ENCODE data around the gene NEUROG3.

Gene NEUROG3, protein sequence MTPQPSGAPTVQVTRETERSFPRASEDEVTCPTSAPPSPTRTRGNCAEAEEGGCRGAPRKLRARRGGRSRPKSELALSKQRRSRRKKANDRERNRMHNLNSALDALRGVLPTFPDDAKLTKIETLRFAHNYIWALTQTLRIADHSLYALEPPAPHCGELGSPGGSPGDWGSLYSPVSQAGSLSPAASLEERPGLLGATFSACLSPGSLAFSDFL

DNA sequence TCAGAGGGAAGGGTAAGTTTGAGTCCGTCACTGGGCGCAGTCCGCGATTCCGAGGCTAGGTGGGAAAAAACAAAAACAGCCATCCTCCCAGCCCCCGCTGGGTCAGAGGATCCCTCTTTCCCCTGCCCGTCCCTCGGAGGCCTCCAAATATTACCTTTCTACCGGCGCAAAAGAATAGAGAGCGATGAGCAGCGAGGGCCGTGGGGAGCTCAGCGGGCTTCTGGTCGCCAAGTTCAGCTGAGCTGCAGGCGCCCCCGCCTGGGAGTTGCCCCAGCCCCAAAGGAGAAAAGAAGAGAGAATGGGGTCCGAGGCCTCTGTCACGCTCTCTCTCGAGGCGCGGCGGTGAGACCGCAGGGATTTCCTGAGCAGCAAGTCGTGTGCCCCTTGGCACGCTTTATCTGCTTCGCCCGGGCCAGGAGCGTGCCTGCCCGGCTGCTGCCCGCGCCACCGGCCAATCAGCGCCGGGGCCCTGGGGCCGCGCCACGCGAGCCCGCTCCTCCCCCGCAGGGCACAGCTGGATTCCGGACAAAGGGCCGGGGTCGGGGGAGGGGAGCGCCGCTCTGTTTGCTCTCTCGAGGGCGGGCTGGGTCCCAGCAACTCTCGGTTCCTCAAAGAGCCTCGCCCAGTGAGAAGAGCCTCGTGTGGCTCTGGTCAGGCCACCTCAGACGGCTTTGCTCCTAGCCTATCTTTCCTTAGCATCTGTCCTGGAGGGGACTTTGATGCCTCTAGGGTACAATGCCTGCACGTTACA is at the start of gene NEUROG3:
Gene NEUROG3, minus strand, starts transcription at position 367 of the 751 bp plus-strand sequence. CDS start 379 bp downstream, outside the sequence.
- Histone ChIP-seq H3K4me3 (replicated peaks; ENCODE audit: low read depth, low read length) (no peak within 1 kb of the TSS; the same call in 1 of the 2 replicates), H3K27me3 (replicated peaks; ENCODE audit: control insufficient read depth, insufficient read depth, low read length) (peaks cover 10% of the 10 kb centered on the region), H3K36me3 (ENCODE audit: control insufficient read depth, insufficient read depth, low read length) (no peaks in the 10 kb centered on the region)
- TF ChIP-seq, protein P1, sequence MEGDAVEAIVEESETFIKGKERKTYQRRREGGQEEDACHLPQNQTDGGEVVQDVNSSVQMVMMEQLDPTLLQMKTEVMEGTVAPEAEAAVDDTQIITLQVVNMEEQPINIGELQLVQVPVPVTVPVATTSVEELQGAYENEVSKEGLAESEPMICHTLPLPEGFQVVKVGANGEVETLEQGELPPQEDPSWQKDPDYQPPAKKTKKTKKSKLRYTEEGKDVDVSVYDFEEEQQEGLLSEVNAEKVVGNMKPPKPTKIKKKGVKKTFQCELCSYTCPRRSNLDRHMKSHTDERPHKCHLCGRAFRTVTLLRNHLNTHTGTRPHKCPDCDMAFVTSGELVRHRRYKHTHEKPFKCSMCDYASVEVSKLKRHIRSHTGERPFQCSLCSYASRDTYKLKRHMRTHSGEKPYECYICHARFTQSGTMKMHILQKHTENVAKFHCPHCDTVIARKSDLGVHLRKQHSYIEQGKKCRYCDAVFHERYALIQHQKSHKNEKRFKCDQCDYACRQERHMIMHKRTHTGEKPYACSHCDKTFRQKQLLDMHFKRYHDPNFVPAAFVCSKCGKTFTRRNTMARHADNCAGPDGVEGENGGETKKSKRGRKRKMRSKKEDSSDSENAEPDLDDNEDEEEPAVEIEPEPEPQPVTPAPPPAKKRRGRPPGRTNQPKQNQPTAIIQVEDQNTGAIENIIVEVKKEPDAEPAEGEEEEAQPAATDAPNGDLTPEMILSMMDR (IDR thresholded peaks at IDR 0.05; ENCODE audit: insufficient read depth, low read length, poor library complexity, severe bottlenecking) = no peak
- peak; percentile 59 for DNase-seq (ENCODE audit: extremely low read depth, insufficient read length)

DNA sequence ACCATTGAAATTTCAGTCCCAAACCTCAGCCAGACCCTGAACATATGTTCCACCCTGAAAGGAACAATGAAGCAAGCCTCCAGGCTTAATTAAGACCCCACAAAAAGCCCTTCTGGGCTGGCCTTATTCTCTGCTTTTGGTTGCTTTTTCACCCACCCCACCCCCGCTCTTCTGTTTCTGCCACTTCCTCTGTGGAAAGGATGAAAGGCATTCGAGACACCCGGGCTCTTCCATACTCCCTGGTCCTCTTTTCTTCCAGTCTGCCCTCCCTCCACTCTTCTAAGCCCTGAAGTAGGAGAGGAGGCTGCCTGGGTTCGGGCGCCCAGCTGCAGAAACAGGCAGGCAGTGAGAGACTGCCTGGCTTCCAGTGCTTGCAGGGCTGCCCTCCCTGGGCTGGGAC is 47.4 kb upstream of the NEUROG3 start:
- Histone ChIP-seq H3K27me3 (replicated peaks; ENCODE audit: control insufficient read depth, insufficient read depth, low read length) (no peaks in the 10 kb centered on the region), H3K4me3 (replicated peaks; ENCODE audit: low read depth, low read length) (no peak overlapping the region), H3K36me3 (ENCODE audit: control insufficient read depth, insufficient read depth, low read length) (no peaks in the 10 kb centered on the region)
- TF ChIP-seq, protein P1 (IDR thresholded peaks at IDR 0.05; ENCODE audit: insufficient read depth, low read length, poor library complexity, severe bottlenecking) = no peak
- DNase-seq (ENCODE audit: extremely low read depth, insufficient read length) = no peak

DNA sequence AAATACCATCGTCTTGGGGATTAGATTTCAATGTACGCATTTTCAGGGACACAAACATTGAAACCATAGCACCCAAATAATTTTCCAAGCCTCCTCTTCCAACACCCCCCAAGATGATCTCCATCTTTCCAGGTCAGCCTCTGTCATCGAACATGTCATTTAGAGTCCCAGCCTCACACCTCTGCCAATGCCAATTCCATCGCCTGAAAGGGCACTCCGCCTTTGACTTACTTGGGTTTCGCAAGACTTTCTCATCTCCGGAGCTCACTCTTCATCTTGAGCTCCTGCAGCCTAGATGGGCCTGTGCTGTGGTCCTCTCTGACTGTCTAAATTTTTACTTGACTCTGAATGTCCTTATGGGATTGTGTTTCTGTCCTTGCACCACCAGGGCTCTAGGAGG is 46.4 kb upstream of the NEUROG3 start:
- DNase-seq (ENCODE audit: extremely low read depth, insufficient read length) = no peak
- no peaks in the 10 kb centered on the region for H3K27me3 ChIP-seq (replicated peaks; ENCODE audit: control insufficient read depth, insufficient read depth, low read length)
- H3K4me3 ChIP-seq (replicated peaks; ENCODE audit: low read depth, low read length) = no peak overlapping the region
- H3K36me3 ChIP-seq (ENCODE audit: control insufficient read depth, insufficient read depth, low read length) = no peaks in the 10 kb centered on the region
- TF ChIP-seq, protein P1 (IDR thresholded peaks at IDR 0.05; ENCODE audit: insufficient read depth, low read length, poor library complexity, severe bottlenecking) = no peak

DNA sequence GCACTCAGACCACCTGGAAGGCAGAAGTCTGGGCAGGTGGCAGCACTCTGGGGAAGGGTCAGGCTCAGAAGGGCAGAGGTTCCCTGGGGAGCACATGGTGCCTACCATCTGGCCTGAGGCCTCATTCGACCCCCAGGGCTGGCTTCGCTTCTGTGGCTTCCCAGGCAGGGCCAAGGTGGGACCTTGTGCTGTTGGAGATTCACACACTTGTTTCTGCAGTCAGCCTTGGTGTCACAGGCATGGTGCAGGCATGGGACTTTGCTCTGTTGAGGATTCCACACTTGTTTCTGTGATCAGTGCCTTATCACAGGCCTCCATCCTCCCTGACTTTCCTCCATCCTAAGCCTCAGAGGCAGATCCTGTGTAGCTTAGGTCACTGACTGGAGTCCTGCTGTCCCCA is 45.5 kb upstream of the NEUROG3 start:
- no peak for DNase-seq (ENCODE audit: extremely low read depth, insufficient read length)
- TF ChIP-seq, protein P1 (IDR thresholded peaks at IDR 0.05; ENCODE audit: insufficient read depth, low read length, poor library complexity, severe bottlenecking) = no peak
- Histone ChIP-seq H3K4me3 (replicated peaks; ENCODE audit: low read depth, low read length) (no peak overlapping the region), H3K36me3 (ENCODE audit: control insufficient read depth, insufficient read depth, low read length) (no peaks in the 10 kb centered on the region), H3K27me3 (replicated peaks; ENCODE audit: control insufficient read depth, insufficient read depth, low read length) (no peaks in the 10 kb centered on the region)

DNA sequence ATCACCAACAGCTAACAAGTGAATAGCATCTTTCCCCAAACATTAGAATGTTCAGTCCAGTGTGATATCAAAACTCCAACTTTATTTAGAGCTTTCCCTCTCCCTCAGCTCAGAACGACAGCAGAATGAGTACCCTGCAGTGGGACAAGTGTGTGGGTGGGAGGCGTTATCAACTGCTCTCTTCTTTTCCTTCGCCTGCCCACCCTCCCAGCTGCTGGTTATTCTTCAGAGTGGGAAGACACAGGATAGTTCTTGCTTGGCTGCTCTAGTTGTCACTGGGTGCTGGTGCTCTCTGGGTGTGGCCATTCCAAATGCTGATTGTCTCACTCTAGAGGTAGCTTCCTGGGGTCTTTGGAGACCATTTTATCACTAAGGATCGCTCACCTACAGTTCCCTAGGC is 43.1 kb upstream of the NEUROG3 start:
- DNase-seq (ENCODE audit: extremely low read depth, insufficient read length) = no peak
- no peaks in the 10 kb centered on the region for H3K27me3 ChIP-seq (replicated peaks; ENCODE audit: control insufficient read depth, insufficient read depth, low read length)
- H3K36me3 ChIP-seq (ENCODE audit: control insufficient read depth, insufficient read depth, low read length) = no peaks in the 10 kb centered on the region
- H3K4me3 ChIP-seq (replicated peaks; ENCODE audit: low read depth, low read length) = no peak overlapping the region
- TF ChIP-seq, protein P1 (IDR thresholded peaks at IDR 0.05; ENCODE audit: insufficient read depth, low read length, poor library complexity, severe bottlenecking) = no peak

All from GM06990 (cell line).